NCI-H2196 treated with DMSO at 0.1 percent for 48 hours (cell line): Measurements from ENCODE around the gene PPP1R37.

ENCODE experiments used
- DNase-seq: peaks from one replicate; lab custom pipeline; 2025; ENCODE audit not compliant: unreplicated experiment; lab: John Stamatoyannopoulos, UW

Gene PPP1R37

DNA sequence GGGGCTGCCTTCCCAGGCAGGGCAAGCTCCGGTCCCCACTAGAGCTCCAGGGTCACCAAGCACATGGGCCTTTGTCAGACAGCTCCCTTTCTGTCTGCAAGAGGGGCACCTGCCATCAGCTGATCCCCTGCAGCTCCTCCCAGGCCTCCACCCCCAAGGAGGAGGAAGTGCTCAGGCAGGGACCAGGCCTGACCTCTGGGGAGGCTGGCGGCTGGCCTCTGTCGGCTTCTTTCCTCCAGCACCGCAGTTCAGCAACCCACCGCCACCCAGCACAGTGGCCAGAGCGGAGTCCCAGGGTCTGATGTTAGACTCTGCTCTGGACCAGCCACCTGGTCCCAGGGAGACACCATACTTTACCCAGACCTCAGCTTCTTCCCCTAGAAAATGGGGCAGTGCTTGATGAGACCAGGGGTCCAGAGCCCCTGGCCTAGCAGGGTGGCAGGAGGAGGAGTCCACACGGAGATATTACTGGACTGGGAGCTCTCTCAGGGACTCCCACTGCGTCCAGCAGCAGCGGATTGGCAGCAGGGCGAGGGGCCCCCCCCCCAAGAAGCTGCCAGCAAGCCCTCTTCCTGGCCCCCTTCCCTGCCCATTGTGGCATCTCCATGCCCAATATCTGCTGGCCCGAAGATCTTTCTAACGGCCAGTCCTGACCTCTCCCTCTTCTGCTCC, 43.7 kb downstream of the PPP1R37 start:
- DNase-seq: no peak

GRCh38 chr19:45137179-45137761, 44.3 kb downstream of the PPP1R37 start:
- no peak for DNase-seq

DNA sequence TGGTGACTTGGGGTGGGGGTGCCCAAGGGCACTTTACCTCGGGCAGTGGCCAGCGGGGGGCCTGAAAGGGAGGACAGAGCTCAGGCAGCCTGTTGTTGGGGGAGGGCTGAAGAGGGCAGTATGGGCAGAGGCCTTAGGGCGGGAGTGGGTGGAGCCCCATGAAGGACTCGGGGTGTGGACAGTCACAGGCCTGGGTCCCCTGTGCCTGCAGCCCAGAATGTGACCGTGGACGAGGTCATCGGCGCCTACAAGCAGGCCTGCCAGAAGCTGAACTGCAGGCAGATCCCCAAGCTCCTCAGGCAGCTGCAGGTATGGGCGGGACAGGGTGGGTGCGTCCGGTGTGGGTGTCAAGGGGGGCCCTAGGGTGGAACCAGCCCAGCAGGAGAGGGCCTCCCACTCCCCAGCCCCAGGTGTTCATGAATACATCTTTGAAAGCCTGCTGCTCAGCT, 45.3 kb downstream of the PPP1R37 start:
- DNase-seq: no peak

DNA sequence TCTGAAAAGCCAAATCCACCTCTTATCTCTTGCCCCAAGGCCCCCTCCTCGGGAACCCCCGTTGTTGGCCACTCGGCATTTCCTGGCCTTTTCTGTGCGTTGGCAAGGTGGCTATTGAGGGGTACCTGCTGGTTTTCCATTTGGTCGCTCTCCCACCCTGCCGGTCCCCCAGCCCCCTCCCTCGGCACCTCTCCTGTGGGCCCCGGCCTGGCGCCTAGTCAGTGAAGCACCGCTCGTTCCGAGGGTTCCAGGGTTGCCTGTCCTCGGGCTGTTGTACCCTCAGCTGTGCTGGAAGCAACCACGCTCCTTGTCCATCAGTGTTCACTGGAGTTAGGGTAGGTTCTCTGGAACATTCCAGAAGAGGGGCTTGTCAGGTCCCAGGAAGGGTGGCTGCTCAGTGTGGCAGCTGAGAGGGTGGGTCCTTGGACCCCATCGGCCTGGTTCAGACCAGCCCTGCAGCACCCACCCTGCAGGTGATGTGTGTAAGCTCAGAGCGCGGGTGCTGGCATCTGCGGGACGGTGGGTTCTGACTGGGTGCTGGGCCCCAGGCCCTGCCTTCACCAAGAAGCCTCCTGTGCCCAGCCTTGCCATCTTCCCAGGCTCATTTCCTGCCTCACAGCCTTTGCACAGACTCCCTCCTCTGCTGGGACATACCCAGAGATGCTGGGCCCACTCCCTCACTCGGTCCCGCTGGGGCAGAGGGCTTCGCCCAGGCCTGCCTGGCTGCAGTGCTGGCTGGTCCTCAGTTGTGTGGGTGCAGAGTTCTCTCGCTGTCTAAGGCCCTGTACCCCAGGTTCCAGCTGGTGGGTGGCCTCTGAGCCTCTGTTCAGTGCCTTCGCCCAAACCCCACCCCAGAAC, 46.5 kb downstream of the PPP1R37 start:
- DNase-seq: no peak

DNA sequence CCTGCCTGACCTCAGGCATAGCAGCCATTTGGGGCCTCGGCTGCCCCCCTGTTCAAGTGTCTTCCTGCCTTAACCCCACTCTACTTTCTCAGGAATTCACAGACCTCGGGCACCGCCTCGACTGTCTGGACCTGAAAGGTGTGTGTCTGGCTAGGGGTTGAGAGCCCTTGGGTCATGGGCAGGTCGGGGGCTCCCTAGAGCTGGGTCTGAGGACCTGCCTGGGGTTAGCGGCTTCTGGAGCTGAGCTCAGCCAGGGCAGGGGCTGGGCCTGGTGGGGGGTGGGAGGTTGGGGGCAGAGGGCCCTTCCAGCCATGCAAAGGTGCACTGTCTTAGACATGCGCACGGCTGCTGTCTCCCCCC, 47.1 kb downstream of the PPP1R37 start:
- no peak for DNase-seq

DNA sequence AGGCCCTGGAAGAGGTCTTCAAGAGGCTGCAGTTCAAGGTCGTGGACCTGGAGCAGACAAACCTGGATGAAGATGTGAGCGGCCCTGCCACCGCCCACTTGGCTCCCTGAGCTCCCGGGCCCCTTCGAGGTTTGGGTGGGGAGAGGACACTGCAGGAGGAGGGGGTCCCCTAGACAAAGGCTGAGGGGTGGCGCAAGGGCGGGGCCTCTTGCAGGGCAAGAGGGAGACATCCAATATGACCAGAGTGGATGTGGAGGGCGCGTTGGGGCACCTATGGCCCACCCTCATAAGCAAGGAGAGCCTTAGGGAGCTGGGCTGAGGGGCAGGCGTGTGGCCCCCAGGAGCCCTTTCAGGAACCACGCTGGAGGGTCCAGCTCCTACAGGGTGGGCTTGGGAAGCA, 47.6 kb downstream of the PPP1R37 start:
- no peak for DNase-seq

GRCh38 chr19:45141203-45141900, 48.4 kb downstream of the PPP1R37 start:
- no peak for DNase-seq

DNA sequence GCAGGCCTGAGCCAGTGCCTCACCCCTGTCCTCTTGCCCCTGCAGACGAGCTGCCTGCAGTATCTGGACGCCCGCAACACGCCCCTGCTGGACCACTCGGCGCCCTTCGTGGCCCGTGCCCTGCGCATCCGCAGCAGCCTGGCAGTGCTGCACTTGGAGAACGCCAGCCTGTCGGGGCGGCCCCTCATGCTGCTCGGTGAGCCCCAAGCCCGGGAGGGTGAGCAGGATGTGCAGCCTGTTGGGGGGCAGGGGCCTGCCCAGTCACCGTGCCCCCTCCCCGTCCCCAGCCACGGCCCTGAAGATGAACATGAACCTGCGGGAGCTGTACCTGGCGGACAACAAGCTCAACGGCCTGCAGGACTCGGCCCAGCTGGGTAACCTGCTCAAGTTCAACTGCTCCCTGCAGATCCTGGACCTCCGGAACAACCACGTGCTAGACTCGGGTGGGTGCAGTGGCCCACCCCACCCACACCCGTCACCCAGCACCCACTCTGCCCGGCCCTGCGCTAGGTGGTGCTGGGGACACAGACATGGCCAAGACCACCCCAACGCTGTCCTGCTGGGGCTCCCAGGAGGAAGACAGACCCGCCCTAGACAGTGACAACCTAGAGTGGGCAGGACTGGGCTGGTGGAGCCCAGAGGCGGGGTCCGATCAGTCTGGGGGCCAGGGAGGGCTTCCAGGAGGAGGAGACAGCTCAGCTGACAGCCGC, 49.2 kb downstream of the PPP1R37 start:
- DNase-seq: no peak

DNA sequence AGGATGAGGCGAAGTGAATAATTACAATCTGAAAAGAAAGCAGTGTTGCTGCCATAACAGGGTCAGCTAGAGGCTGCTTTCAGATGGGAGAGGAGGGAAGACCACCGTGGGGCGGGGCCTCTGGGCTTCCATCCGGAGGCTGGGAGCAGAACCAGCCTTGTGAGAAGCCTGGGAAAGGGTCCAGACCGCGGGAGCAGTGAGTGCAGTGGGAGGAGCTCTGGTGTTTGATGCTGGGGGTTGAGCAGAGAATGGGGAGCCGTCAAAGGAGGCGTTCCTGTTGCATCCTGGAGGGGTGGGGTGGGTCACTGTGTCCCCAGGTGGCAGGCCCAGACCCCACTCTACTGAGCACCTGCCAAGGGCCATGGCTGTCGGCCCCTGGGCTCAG, 49.7 kb downstream of the PPP1R37 start:
- DNase-seq: no peak

- no peak for DNase-seq
These were observed 51.7 kb downstream of the PPP1R37 start for GRCh38 chr19:45144431-45145269.

- no peak for DNase-seq
These were observed 52.6 kb downstream of the PPP1R37 start for GRCh38 chr19:45145270-45146189.

- no peak for DNase-seq
These were observed 53.3 kb downstream of the PPP1R37 start for GRCh38 chr19:45146251-45146650.

GRCh38 chr19:45146741-45147205, 53.8 kb downstream of the PPP1R37 start:
- no peak for DNase-seq

DNA sequence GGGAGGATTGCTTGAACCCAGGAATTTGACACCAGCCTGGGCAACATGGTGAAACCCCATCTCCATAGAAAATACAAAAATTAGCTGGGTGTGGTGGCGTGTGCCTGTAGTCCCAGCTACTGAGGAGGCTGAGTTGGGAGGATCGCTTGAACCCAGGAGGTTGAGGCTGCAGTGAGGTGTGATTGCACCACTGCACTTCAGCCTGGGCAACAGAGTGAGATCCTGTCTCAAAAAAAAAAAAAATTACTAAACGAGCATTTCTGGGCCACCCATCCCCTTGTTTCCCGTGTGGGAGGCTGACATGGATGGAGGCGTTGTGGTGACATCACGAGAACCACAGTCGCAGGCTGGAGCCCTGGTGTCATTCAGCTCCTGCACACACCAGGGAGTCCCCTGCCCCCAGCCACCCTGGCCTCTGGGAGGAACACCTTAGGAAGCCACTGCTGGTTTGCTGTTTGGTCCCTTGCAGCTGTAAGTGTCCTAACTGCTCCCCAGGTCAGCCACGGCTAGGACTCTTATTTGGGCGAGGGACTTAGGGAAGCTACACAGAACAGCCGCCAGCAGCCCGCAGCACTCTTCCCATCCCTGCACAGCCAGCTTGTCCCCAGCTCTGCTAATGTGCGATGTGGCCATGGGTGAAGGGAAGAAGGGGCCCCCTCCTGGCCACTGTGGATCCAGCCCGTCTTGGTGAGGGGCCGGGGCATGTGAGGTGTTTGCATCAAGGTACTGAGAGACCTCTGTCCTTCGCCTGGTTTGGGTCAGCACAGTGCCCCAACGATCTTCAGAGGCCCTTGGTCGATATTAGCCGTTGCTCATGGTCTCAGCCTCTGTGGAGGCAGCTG, 55.1 kb downstream of the PPP1R37 start:
- DNase-seq: no peak

- no peak for DNase-seq
These were observed 56.1 kb downstream of the PPP1R37 start for GRCh38 chr19:45149129-45149528.

DNA sequence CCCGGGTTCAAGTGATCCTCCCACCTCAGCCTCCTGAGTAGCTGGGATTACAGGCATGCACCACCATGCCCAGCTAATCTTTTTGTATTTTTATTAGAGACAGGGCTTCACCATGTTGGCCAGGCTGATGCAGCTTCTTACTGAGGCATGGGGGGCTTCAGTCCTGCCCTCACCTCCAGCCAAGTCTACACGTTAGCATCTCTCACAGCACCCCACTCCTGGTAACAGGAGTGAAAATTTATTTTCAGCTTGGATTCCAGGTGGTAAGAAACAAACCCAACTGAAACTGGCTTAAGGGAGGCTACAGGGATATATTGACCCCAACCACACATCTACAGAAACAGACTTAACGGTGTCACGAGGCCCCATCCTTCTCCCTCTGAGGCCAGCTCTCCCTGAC, 57.2 kb downstream of the PPP1R37 start:
- DNase-seq: no peak

GRCh38 chr19:45150751-45151281, 57.8 kb downstream of the PPP1R37 start:
- DNase-seq: no peak

- no peak for DNase-seq
These were observed 58.3 kb downstream of the PPP1R37 start for GRCh38 chr19:45151320-45151719.
